GM21526 (cell line): ENCODE measurements around the gene LHFPL2.
A peak's percentile ranks its signal among the peaks of the same experiment; 100 is the strongest.

Source experiments
- ATAC-seq: cut with Tn5 transposase; IDR thresholded peaks from one replicate; pipeline ENCODE4 v1.9.1; 2021; ENCODE audit warnings: moderate library complexity; ENCODE audit not compliant: unreplicated experiment, low FRiP score

Gene LHFPL2

DNA sequence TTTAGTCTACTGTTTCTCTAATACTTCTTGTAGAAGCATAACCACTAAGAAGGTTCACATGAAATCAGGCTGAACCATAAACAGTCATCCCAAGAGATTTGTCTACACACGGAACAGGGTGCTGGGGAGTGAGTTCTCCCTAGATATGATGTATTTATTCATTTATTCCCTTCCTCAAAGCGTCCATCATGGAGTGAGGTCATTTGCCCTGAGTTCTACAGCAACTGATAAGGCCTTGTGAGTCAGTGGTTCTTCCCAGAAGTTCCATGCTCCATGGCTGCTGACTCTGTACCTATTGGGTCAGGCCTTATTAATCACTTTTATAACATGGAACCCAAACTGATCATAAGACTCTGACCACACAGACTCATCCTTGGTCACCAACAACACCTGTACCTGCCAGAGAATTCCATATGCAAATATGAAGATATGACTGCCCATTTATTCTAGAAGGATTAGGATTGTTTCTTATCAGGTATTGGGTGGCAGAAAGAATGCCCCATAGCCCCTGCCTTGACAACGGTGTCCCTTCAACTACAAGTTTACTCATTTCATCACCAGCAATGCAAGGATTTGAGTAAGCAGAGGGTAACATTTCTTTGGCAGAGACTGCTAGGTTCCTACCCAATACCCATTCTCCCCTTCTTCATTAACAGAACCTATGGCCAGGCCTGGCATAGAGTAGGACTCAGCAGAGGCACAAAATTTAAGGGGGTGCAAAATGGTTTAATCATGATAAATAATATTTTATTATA is 118.1 kb downstream of the LHFPL2 start:
- ATAC-seq = no peak

DNA sequence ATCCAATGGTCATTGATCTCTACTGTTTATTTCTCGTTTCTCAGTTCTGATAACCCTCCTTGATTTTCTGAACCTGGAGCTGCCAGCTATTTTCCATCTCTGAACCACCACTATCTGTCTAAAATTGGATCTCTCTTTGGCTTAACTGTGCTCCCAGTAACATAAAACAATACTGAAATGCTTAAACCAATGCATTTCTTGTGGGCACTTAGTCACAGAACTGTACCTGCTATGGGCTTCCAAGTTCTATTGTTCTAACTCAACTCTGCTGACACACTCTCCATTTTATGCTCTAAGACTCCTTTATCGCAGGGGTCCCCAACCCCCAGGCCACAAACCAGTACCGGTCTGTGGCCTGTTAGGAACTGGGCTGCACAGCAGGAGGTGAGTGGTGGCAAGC is 120.6 kb downstream of the LHFPL2 start:
- ATAC-seq = no peak

DNA sequence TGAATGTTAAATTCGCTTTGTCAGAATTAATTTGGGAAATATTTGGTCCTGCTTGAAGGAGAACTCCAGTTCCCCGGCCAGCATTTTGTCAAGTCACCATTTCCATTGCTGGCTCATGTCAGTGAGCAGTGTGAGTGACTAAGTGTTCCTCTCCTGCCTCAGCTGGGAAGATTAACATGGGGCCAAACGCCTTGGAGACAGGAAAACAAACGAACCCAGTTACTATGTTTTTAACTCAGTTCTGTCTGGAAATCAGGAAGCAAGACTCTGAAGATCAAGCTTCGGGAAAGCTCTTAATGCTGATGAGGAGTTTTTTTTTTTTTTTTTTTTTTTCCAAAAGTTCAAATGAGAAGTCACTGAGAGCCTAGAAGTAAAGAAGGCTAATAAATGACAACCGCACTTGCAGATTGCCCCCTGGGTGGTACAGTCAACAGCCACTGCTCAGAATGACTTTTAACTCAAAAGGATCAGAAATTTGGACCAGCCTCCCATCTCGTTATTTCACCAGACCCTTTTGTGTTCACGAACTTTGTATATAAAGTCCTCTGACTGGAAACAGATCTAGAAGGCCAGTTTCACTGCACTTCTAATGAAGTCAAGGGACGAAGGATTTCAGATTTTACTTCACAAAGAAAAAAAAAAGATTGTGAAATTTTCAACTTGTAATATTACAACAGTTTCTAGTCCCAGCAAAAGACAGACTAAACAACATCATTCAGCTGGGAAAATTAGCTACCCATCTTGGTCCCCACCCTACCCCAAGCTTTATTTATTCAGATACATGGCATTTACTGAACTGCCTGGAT is 121.3 kb downstream of the LHFPL2 start:
- ATAC-seq = no peak

DNA sequence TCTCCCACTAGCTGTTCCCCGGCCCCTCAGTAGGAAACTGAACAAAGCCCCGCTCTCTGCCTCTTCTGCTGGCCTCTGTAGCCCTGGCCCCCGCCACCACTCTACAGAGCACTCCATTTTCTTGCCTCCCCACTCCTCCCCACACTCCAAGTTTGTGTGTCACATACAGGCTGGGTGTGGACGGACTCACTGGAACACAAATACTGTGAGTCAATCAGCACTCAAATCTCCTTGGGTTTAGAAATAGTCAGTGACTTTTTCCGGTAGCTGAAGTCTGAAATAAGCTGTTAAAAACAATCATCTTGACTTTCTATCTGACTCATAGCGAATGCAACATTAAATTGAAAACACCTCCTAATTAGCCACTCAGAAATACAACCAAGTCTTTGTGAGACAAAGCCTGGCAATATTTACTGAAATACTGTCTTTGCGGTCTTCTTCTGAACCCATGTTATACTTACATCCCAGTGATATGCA is 122.5 kb downstream of the LHFPL2 start:
- no peak for ATAC-seq

DNA sequence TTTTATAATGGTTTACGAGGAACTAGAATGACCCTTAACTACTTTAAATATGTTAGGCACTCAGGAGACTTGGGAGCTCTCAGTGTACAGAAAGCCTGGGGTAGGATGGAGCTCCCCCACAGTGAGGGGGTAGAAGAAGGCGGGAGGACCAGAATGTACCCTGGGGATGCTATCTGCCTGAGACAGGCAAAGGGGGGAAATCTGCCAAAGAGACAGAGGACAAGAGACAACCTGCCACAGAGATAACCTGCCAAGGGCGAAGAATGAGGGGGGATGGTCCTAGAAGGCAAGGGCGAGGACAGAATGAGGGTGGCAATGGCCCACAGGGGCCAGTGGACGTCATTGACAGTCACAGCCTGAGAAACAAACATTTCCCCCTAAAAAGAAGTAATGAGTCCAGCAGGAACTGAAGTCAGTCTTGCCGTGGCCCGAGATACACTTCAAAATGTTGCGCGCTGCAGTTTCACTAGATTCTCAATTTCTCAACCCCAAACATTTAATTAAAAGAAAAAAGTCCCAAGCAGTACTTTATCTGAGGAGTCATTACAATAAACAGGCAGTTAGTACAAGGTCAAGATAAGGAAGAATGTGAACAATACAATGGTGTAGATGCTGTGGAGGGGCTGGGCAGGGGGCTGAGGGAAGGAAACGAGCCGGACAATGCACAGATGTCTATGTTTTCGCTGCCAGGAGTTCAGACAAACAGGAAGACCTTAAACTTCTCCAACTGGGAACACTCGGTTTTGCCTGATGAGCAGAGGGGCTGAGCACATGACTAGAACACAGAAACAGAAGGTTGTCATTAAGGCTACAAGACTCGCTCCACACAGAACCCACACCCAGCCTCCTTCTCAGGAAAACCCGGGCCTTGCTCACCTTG is 125.0 kb downstream of the LHFPL2 start:
- ATAC-seq = no peak

DNA sequence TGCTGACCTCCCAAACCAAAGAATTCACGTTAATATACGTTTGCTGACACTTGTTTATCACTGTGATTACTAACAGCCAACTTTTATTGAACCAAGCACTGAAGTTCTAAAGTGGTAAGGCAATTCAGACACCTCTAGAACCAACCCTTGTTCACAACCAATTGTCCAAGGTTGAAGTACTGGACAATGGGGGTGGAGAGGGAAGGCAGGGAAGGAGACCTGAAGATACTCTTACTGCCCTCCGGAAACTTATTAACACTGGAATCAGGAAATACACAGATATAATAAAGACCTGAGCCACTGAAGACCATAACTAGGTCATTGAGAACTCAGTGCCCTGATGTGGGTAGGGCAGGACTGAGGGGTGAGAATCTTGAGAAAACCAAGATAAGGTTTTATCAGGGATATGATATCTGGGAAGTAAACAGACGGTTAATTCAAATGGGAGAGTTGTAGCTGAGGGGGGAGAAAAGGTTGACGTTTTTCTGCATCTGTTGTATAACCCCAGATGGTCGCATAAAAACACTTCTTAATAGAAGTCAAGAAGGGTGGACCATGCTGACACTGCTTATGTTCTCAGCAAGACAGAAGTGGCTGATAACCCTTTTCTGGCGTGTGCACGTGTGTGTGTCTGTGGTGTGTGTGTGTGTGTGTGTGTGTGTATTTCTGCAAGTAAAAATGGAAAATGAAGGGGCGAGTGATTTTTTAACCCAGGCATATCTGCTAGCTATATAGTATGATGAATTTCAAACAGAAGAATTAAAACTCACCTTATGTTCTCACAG is 125.9 kb downstream of the LHFPL2 start:
- no peak for ATAC-seq

DNA sequence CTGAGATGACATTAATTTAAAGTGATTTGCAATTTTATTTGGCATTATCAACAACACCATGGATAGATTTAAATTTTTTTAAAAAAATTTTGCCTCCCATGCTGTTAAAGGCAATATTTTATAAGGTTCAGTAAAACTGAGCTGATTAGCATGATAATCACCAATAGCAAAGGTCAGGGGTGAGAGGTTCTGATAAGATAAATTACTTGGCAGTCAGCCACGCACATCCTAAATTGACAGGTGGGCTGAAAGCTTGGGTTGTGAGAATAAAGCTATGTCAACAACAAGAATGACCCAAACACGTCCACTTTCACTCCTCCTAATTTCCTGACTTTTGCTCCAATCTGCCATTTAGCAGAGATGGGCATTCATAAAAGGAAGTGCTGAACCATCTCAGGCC is 127.1 kb downstream of the LHFPL2 start:
- ATAC-seq = no peak

DNA sequence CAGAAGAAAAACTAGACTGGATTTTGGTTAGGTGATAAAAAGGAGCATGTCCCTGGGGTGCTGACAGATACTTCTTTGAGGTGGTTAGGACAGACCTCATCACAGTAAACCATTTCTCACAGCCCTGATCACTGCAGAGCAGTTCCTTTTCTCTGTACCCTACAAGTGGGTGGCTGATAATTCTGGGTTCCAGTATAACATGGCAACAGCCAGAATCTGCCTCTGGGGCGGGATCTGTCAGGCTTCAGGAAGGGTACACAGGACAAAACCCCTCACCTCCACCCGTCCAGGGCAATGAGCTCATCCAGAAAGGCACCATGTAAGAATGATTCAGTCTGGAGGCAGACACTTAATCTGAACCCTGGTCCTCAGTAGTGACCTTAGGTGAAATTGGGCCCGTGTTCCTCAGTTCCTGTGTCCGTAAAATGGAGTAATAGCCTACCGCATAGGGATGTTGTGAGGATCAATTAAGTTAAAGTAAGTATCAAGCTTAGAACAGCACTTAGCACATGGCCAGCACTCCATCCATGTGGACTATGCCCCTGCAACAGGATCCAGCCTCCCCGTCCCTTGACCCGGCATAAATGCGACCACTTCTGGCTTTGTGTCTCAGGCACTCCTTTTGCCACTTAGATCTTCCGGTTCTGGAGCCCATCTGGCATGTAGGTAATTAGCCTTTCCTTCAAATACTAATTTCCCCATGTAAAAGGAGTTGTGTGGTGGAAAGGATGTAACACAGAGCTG is 129.2 kb downstream of the LHFPL2 start:
- no peak for ATAC-seq

DNA sequence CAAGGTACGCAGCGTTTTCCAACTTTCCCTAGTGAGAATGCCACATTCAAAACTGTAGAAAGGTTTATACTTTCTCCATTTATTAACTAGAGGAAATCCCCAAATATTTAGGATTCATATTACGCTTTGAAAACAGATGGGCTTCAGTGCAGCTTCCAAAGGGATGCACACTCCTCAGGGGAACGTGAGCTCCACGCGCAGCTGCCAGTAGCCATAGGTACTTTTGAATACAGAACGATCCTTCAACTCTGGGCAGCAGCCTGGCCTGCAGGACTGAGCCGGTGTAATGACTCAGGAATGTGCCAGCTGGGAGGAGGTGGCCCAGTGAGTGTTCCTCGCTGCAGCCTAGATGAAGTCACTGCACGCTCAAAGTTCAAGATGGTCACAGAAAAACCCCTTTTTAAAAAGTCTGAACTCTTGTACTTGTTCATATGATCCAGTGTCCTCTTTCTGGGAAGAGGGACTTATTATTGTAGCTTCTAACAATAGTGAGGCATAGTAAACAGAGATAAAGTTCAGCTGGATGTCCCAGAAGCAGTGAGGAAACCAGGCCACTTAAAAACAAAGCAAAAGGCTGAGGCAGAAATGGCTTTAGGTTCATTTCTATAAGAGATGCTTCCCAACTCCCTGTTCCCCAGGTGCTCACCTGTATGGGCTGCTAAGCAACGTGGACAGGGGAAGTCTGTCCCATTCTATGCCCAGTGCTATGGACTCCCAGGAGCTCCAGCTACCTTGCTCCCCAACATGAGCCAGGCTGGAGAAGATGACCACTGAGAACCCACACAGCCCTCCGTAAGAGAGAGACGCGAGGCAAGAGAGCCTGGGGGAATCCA is 130.0 kb downstream of the LHFPL2 start:
- no peak for ATAC-seq

DNA sequence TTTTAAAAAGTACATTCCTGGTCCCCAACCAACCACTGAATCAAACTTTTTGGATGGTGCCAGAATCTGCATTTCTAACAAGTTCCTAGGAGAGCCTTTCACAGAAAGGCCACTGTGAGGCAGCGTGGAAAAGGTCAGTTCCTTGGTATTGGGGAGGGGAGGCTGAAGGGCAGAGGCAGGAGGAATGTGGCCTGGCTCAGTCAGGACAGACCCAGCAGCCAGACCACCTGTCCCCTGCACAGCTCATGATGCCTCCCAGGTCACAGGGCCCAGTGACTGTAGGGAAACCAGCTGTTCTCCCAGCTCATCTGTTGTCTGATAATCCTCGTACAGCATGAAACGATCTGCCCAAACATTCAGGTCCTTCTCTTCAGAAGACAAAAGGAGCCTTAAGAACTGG is 132.9 kb downstream of the LHFPL2 start:
- ATAC-seq = no peak

DNA sequence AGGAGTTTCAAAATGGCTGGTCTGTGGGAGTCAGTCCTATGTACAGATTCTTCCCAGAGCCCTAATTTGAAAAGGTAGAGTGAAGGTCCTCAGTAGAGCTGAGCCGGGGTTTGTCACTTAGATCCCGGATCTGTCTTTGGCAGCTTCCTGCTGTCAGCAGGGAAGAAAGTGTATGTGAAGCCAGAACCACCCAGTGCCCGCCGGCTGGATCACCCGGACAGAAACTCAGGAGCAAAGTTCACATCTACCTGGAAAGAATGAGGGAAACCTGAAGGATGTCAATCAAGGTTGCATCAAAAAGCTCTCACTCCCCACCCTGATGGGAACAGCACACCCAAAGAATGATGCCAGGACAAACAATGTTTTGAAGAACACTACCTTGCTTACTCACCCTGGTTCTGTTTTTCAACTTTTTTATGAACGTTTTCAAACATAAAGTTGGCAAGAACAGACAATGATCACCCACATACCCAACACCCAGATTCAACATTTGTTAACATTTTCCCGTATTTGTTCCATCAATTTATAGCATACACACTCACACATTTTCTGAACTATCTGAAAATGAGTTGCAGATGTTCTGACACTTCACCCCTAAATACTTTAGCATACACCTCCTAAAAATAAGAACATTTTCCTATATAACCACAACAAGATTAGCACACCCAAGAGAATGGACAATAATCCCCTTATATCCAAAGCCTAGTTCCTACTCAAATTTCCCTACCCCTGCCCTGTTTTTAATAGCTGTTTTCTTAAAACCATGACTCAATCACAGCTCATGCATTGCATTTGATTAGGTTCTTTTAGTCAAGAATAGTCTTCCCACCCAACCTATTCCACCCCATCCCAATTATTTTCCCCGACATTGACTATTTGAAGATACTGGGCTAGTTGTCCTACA is 133.9 kb downstream of the LHFPL2 start:
- no peak for ATAC-seq

DNA sequence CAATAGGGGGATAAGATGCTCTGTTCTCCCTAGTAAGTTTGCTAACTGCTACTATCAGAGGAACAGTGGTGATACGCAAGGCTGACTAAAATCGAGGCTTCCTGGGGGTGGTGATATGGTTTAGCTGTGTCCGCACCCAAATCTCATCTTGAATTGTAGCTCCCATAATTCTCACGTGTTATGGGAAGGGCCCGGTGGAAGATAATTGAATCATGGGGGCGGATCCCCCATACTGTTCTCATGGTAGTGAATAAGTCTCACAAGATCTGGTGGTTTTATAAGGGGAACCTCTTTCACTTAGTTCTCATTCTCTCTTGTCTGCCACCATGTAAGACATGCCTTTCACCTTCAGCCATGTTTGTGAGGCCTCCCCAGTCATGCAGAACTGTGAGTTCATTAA is 135.1 kb downstream of the LHFPL2 start:
- ATAC-seq = no peak

DNA sequence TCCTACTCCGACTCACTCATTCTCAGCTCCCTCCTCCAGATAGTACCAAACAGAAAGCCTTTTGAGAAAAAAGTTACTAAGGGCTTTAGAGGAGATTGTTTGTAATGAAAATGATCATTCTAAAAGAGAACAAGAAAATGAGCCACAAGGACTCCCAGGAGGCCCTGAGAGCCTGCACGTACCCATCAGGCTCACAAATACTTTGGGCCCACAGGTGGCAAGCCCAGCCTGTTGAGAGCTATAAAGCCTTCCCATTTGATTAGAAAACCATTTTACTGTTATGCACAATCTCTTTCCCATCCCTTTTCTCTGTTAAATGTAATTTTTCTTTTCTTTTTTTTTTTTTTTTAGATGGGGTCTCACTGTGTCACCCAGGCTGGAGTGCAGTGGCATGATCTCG is 136.1 kb downstream of the LHFPL2 start:
- ATAC-seq = no peak

DNA sequence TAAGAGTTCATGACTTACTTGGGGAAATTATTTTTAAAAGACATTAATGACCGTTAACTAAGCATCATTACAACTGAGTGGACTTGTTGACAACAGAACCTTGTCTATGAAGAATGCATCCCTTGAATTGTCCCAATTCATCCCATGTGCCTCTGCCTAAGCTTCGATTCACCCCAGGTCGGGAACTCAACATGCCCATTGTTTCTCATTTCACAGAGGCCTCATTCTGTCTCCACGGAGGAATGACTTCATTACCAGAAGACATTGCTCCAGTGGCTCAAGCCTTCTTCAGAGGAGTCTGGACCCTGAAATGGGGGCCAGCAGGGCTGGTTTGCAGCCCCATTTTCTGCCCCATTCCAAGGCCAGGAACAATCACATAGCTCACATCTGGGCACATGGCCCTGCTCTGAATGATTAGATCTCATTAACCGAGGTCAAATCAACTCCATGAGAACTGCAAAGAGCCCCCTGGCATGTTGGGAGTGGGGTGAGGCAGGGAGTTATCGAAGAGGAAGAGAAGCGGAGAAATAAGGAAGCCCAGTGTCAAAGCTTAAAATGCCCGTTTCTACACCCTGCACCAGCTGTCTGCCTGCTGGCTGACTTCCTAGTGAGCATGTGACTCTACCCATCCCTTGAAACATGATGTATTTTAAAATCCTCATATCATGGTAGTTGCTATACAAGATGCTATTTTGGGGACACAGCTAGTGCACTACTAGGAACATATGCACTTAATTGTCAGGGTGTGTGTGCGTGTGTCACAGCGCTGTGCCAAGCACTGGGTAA is 137.3 kb downstream of the LHFPL2 start:
- ATAC-seq = no peak

DNA sequence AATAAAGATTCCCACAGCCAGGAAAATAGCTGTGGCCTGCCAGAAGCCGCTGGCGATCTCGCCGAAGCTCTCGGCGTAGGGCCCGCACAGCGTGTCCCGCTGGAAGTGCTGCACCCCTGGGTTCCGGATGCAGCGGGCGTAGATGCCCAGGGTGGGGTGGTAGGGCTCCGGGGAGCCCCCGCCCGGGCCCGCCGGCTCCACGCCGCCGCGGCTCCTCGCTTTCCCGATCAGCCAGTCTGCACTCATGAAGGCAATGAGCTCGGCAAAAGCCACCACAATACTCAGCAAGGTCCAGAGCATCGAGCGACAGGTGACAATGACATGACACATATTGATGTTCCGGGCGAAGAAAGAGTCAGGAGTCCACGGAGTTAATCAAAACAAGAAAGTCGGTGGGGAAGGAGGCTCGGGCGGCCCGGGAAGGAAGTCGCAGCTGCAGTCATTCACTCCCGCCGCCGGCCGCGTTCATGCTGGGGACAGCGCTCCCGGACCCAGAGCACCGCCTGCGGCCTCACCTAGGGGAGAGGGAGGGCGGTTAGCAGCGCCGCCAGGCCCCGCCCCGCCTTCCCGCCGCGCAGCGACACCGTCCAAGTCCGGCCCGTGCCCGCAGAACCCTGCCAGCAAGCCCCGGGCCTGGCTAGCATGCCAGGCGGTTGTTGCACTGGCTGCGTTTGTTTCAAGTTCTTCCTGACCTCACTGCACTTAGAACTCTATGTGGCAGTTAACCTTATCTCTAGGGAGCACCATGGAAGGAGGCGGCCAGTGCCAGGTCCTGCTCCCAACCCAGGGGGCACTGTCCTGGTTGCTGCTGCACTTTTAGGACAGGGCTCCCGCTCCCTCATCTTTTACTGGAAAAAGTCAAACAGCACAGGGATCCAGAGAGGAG is 138.4 kb downstream of the LHFPL2 start:
- peak; percentile 83 for ATAC-seq
